GOT3 (cell line): Measurements from ENCODE around the gene DERL3.

ENCODE experiments used
- DNase-seq: peaks from one replicate; lab custom pipeline; 2025; ENCODE audit warnings: mixed read lengths; lab: John Stamatoyannopoulos, UW

Gene DERL3

DNA sequence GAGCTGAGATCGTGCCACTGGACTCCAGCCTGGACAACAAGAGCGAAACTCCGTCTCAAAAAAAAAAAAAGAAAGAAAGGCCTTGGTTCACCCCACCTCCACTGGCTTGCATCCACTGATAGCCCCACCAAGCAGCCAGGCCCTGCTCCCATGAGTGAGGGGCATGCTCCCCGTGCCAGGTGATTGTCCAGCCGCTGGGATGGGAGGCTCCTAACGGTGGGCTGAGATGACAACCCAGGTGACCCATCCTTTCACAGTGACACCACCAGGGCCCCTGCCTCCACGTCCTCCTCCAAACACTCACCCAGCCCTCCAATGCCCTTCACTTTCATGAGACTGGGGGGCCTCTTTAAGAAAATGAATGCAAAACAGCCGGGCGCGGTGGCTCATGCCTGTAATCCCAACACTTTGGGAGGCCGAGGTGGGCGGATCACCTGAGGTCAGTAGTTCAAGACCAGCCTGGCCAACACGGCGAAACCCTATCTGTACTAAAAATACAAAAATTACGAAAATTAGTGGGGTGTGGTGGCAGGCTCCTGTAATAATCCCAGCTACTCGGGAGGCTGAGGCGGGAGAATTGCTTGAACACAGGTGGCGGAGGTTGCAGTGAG lies 8.6 kb upstream of the DERL3 start:
- no peak for DNase-seq

GRCh38 chr22:23846081-23846469 lies 7.3 kb upstream of the DERL3 start:
- DNase-seq, result no peak

DNA sequence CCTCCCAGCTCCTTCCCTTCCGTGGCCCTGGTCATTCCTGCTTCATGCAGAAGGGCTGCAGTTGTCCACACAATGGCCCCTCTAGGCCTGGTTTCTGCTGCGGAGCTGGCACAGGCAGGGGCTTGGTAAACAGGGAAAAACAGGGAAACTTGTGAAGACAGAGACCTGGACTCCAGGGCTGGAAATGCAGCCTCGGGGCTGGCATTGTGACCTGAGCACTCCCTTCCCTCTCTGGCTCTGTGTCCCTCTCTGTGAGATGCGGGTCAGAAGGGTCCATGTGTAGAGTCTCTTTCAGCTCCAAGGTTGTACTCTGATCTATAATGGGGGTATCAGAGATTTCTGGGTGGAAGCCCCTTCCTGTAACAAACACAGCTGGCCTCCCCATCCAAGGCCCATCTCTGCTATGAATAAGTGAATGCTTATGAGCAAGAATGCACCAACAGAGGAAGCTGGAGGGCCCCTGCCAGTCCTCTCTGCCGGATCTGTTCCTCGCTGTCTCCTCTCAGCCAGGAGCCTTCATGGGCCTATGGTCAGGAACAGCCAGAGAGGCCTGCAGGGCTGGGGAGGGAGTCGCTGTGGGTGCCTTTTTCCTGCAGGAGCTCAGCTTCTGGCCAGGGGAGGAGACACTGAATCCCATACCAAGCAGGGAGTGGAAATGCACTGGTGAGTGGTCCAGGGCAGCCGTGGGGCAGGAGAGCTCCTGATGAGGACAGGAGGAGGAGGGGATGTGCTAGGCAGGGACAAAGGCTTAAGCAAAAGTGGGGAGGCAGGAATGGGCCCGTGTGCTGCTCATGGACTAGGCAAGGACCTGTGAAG lies 6.7 kb upstream of the DERL3 start:
- no peak for DNase-seq

- DNase-seq, result no peak
Observed at GRCh38 chr22:23844739-23845202, 6.0 kb upstream of the DERL3 start.

- no peak for DNase-seq
Observed at GRCh38 chr22:23842599-23842998, 3.8 kb upstream of the DERL3 start.

DNA sequence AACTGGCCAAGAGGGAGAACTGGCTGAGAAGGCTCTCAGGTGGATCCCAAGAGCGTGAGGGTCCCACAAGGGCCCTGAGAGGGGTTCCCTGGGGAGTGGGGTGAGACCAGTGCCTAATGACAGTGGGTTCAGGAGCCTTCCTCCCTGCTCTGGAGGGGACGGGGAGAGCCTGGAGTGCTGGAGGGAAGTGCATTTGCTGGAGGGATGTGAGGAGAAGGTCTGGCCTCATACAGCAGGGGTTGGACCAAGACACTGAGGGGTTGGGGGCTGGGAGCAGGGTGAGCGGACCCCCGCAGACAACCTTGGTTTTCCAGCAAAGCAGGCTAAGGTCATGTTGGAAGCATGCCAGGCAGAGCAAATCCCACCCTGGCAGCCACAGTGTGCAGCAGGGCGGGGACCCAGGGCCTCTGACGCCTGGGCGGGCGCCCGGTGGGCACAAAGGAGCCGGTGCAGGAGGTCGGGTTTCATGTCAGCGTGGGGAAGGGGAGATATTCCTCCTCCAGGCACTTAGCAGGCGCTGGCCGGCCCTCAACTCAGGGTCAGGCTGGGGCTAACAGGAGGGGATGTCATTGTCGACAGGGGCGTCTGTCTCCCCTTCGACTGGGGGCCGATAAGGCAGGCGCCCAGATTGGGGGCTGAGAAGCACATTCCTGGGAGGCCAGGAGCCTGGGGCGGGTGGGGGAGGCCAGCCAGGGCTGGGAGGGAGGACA lies 3.1 kb upstream of the DERL3 start:
- DNase-seq, result no peak

DNA sequence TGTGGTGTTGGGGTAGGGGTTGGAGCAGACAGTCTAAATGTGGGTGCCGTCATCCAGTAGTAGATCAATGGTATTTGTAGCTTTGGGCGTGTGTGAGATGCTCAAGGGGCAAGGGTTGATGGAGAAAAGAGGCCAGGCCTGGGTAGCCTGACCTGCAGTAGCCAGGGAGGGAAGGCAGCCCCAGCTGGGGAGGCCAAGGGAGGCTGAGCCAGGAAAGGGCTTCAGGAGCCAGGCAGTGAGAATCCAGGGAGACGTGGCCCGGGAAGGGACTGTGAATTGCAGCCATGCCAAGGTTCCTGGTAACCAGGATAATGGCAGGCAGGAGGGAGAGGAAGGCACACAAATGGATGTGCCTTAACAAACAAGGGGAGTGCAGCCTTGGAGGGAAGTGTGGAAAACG lies 2.5 kb upstream of the DERL3 start:
- no peak for DNase-seq

DNA sequence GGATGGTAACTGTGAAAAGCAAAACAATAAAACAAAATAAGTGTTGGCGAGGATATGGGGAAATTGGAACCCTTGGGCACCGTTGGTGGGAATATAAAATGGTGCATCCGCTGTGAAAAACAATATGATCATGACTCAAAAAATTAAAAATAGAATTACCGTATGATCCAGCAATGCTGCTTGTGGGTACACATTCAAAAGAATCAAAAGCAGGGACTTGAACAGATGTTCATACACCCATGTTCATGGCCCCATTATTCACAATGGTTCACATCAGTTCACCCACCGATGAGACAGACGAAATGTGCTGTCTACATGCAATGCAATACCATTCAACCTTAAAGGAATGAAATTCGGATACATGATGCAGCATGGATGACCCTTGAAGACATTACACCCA lies 1.2 kb upstream of the DERL3 start:
- DNase-seq, result no peak

DNA sequence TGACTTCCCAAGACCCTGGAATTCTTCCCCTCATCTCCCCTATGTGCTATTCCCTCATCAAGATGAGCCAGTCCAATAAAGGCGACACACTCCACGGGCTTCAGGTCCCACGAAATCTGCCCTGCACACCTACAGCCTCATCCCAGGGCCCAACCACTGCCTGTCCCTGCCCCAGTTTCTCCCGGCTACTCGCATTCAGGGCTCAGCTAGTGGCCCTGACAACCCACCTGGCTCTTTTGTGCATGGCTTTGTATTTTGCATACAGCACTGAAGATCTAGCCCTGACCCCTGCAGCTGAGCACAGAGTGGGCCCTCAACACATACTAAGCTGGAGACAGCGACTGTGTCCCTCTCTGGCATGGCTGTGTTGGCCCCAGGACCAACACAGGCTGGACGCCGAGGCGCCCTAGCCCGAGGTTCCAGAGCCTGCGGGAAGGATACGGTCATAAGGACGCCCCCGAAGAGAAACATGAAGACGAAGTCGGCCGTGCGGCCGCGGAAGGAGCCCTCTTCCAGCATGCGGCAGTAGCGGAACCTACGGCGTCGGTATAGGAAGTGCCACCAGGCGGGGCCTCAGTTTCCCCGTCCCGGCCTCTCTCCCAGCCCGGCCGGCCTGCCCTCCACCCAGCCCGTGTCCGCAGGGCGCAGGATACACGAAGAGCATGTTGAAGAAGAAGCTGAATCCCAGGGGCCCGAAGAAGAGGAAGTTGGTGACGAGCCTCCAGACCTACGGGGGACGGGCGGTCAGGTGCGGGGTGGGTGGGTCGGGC lies 710 bp downstream of the DERL3 start:
- DNase-seq, result no peak

DNA sequence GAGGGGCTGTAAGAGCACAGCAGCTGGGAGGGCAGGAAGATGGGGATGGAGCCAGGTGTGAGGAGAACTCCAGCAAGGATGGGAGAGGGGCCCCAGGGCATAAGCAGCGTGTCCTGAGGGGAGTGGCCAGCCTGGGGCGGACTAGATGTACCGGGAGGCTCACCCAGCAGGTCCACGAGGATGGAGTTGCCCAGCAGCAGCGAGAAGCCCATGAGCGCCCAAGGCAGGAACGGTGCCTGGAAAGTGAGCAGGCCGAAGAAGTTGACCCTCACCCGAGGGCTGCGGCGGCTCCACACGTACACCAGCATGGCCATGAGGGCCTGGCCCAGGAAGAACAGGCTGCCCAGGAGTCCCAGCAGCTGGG lies 1.3 kb downstream of the DERL3 start:
- DNase-seq, result no peak

DNA sequence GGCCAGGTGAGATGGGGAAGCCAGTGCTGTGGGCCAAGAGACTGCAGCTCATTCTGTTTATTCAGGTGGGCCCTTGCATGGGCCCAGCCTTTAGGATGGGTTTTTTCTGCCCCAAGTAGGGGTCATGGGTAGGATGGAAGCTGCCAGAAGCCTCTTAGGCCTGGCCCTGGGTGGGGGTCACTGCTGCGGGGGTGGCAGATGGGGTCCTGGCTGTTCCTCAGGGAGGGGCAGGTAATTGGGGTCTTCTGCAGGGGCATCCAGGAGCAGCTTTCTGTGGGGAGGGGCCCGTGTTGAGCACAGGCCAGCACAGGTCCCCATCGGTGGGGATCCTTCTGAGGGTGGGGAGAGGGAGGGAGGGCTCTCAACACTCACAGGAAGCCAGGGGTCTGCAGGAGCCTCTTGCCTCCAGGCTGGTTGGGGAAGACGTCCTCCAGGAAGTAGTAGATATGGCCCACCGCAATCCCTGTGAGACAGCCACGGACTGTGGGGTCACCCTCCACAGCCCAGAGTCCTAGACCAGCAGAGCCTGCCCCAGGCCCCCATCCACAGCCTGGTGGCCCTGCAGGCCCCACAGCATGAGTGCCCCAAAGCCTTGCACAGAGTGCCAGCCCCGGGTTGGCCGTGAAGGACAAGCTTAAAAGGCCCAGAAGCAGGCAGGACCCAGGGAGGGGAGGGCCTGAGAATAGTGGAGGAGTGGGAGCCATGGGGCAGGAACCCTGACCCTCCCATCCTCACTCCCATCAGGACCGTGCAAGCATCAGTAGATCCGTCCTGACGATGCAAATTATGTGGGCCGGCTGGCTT lies 1.9 kb downstream of the DERL3 start:
- no peak for DNase-seq

DNA sequence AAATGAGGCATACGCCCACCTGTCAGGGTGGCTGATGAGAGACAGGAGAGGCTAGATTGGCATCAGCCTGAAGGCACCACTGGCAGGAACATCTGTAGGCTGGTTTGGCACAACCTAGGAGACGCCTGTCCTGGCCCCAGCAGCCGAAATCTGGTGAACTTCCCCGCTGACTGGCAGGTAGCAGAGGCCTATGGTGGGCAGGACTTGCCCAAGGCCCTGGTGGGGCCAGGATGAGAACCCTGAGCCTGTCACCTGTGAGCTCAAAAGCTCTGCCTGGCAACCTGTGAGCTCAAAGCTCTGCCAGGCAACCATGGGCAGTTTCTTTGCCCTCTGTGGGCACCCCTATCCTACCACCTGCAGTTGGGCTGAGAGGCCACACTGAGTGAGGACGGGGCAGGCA lies 2.5 kb downstream of the DERL3 start:
- DNase-seq, result no peak

DNA sequence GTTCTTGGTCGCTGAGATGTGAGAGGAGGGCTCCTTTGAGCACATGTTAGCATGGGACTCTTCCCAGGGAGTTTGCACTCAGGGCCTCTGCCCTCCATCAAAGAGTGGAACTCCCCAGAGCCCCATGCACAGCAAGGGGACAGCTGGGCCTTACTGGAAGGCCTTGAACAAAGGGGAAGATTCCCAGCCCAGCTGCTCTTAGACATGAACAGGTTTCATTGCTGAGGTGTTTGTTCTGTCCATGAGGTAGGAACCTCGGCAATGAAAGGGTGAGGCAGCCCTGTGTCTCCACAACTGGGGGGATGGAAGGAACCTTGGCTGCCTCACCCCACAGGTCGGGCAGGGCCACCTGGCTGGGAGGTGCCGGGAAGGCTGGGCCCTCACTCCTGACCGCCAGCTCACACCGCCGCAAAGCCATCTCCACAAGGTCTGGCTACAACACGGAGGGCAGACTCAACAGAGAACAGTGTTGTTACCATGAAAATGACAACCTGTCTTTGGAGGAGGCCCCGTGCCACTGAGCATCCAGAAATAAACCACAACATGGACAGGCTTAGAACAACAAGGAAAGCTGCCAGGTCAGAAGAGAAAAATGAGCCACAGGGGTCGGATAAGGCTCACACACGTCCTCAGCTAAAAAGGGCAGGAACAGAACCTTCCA lies 3.2 kb downstream of the DERL3 start:
- no peak for DNase-seq

DNA sequence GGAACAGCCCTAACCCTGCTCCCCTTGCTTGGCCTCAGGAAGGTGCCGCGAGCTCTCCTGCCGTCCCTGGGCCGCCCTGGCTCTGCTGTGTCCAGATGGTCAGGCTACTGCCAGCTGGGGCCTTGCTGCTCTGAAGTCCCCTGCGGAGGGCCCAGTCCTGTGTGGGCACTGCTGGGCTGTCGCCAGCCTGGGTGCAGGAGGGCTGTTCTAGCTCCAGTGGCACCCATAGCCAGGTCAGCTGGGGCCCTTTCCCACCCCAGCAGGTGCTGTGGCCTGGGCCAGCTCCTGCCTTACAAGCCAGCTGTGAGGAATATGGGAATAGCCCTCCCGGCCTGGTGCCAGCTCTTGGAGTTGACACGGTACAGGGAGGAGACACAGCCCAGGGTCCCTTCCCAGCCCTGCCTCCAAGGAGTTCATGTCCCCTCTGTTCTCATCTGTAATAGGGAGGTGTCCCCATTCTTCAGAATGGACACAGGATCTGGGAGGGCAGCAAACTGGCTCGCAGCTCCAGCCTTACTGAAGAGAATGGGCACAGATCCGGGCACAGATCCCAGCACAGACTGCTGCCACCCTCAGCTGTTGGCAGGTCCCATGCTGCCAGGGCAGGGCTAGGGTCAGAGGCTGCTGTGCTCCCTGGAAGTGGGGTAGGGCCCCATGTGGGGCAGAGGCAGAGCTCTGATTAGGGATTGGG lies 3.9 kb downstream of the DERL3 start:
- no peak for DNase-seq

DNA sequence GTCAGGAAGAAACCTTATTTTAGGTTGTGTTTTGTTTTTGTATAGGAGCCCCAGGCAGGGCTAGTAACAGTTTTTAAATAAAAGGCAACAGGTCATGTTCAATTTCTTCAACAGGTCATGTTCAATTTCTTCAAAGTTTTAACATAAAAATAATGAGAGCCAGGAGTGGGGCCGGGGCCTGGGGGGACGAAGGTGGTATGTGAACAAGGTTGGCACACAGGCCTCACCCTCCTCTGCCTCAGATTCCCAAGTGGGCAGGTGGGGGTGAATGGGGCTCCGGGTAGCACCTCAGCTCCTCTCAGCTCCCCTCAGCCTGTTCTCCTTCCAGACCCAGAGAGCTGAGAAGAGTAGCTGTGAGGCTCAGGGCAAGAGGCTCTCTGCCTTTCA lies 4.4 kb downstream of the DERL3 start:
- DNase-seq, result no peak

DNA sequence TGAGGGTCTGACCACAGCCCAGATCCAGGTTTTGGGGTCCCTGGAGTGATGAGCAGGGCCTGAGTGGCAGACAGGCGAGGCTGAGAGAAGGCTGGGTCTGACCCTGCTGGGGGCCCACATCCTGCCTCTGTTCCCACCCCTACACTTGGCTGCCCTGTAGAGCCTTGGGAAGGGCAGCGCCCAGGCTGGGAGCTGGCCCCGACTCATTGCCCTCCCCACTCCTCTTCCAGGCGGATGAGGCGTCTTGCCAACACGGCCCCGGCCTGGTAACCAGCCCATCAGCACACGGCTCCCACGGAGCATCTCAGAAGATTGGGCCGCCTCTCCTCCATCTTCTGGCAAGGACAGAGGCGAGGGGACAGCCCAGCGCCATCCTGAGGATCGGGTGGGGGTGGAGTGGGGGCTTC lies 4.9 kb downstream of the DERL3 start:
- DNase-seq, result no peak

DNA sequence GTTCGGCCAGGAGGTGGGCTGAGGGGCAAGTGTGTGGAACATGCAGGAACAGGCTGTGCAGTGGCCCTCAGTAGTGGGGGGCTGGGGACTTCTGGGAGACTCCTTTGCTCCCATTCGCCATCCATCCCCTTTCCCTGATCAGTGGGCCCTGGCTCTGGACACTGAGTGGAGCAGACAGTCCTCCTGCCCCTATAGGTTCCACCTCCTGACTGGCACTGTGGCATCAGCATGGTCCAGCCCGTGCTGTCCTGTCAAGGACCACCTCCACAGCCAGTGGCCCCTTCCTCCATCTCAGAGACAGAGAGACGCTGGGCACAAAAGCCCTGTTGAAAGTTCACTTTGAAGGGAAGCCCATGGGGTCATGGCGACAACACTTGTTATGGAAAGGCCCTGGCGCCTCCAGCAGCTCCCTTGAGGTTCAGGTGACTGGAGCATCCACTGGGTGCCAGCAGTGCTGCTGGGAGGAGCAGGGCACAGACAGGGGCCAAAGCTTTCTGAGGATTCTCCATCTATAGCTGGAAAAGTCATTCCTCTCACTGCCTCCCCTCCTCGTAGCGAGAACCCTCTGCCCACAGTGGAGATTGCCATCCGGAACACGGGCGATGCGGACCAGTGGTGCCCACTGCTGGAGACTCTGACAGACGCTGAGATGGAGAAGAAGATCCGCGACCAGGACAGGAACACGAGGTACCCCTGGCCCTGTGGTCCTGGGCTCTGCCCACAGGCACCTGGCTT lies 5.6 kb downstream of the DERL3 start:
- no peak for DNase-seq

DNA sequence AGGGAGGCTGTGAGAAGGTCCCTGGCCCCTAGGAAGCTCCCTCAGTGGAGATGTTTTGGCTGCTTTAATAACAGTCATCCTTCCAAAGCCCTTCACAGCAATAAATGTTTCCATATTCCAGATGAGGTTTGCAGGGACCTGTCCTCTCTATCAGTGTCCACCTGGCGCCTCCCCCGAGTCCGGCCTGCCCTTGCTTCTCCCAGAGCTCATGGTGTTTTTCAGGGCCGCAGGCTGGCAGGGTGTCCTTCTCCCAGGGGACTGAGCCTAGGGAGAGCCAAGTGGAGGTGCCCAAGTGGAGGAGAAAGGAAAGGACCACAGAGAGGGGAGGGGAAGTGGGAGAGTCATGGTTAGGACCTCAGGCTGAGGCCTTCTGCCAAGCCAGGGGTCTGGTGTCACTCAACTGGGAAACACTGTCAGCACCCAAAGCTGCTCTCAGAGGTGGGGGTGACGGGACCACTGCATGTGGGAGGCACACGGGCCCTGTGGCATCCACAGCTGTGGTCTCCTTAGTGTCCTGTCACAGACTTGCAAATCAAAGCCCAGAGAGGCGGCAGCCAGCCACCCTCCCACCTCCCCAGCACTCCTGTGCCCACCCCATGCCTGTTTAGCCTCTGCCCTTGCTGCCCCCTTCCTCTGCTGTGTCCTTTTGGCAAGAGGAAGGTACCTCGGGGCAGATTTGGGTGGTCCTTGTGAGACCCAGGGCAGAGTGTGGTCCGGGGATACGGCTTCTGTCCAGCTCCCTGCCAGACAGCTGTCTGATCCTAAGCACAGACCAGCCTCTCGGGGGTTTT lies 6.4 kb downstream of the DERL3 start:
- DNase-seq, result no peak

DNA sequence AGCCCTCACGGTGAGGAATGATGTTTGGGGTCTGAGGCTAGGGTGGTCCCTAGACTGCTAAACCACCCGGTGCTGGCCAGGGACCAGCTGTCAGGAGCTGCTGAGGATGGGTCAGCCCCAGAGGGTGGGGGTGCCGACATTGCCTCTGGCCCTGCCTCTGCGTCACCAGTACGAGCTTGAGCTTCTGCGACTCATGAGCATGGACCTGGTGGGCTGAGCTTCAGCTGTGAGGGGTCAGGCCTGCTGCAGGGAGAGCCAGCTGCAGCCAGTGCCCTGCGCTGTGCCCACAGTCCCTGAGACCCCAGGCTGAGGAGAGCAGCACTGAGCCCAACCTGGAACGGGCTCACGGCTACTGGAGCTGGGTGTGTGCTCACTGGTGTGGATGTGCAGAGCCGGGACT lies 7.0 kb downstream of the DERL3 start:
- no peak for DNase-seq
